K562 (cell line): ENCODE results near the gene DTNBP1. TPM values are rescaled to one million over a fixed set of nuclear protein-coding genes. Genes with fewer than 3 reads are reported as not detected.

ENCODE experiments used
- CEBPB ChIP-seq: fragments of 450-650 bp; IDR thresholded peaks from 2 replicates; pipeline ENCODE4 v1.6.1; 2016; ENCODE audit warnings: missing genetic modification characterization, missing compliant biosample characterization
- GATAD2A ChIP-seq: fragments of 450-650 bp; IDR thresholded peaks from 2 replicates; pipeline ENCODE4 v1.6.1; 2017
- LCOR ChIP-seq: sonication (generic); formaldehyde crosslinking; IDR thresholded peaks from 2 replicates; pipeline ENCODE4 v1.8.0; 2022; ENCODE audit warnings: mild to moderate bottlenecking, missing genetic modification reagents
- NCOA1 ChIP-seq: fragments of 450-650 bp; IDR thresholded peaks from 2 replicates; pipeline ENCODE4 v1.6.1; 2016; ENCODE audit warnings: low read depth
- NELFE ChIP-seq: IDR thresholded peaks from 2 replicates; pipeline ENCODE4 v1.6.1; 2011; ENCODE audit warnings: mild to moderate bottlenecking; ENCODE audit not compliant: insufficient read depth, insufficient read length
- NR4A1 ChIP-seq, 2 experiments: fragments of 250-450 bp in 1 of 2; fragments of 450-650 bp in 1 of 2; sonication (Bioruptor Pico) in 1 of 2; IDR thresholded peaks; 2 replicates each; pipeline versions ENCODE4 v1.4.0 to v1.6.1; 2016 to 2020; ENCODE audit warnings: mild to moderate bottlenecking in 2 of 2, missing compliant biosample characterization in 1 of 2, missing genetic modification characterization in 1 of 2, moderate library complexity in 1 of 2
- POLR2AphosphoS2 ChIP-seq: IDR thresholded peaks from 2 replicates; pipeline ENCODE4 v1.6.1; 2012; ENCODE audit warnings: low read length, improper control_type of control experiment
- RBM34 ChIP-seq: fragments of 200-400 bp; formaldehyde crosslinking; IDR thresholded peaks from 2 replicates; pipeline ENCODE4 v1.6.1; 2018; ENCODE audit warnings: low read length, borderline replicate concordance; ENCODE audit not compliant: insufficient read depth
- SRSF7 ChIP-seq: fragments of 200-400 bp; formaldehyde crosslinking; optimal IDR thresholded peaks from 2 replicates; pipeline ENCODE3; 2017; ENCODE audit warnings: mild to moderate bottlenecking, low read depth, low read length
- ZBED1 ChIP-seq: IDR thresholded peaks from 2 replicates; pipeline ENCODE4 v1.6.1; 2014
- ZNF444 ChIP-seq: fragments of 250-450 bp; sonication (Bioruptor Pico); IDR thresholded peaks from 2 replicates; pipeline ENCODE4 v1.4.0; 2020; ENCODE audit warnings: mild to moderate bottlenecking, moderate library complexity
- polyA plus RNA-seq, 8 experiments: library from polyadenylated mRNA; depleted of rRNA in 4 of 8; stranded (reverse) in 5 of 8; unstranded in 3 of 8; fragments of >200 nt; fragmentation: Nextera tagmentation in 2 of 8; fragmentation: Illumina TruSeq in 1 of 8; extraction: Ambion mirVana in 2 of 8; extraction: Trizol in 1 of 8; gene quantifications; 2 replicates each; pipeline versions ENCODE4 v1.2.1 to v1.2.3, GENCODE V29; 2011 to 2014; ENCODE audit warnings: inconsistent platforms in 1 of 8, missing spikeins in 1 of 8
- total RNA-seq, 7 experiments: library from RNA; depleted of rRNA in 6 of 7; stranded (reverse); fragments of >200 nt in 6 of 7; fragmentation: Illumina TruSeq in 2 of 7; extraction: Trizol in 2 of 7; gene quantifications; 2 replicates each; pipeline versions ENCODE4 v1.2.1 to v1.2.3, GENCODE V29; 2011 to 2021; ENCODE audit warnings: low replicate concordance in 1 of 7
- TF ChIP-seq, protein P1 (sequence below): fragments of 450-650 bp; IDR thresholded peaks from 2 replicates; pipeline ENCODE4 v1.6.1; 2014; ENCODE audit warnings: low read depth, mild to moderate bottlenecking, moderate library complexity, borderline replicate concordance
- TF ChIP-seq, protein P2 (sequence below): fragments of 450-650 bp; conservative IDR thresholded peaks from 2 replicates; pipeline ENCODE4 v1.6.1; 2016; ENCODE audit warnings: missing genetic modification characterization, low read depth, mild to moderate bottlenecking, missing compliant biosample characterization, moderate library complexity
- TF ChIP-seq, protein P3 (sequence below): fragments of 250-450 bp; sonication (Bioruptor Pico); IDR thresholded peaks from 2 replicates; pipeline ENCODE4 v1.4.0; 2020
- TF ChIP-seq, protein P4 (sequence below): fragments of 450-650 bp; formaldehyde crosslinking; conservative IDR thresholded peaks from 2 replicates; pipeline ENCODE4 v1.4.0; 2022; ENCODE audit warnings: mild to moderate bottlenecking, missing genetic modification characterization

The DTNBP1 gene
- total and polyA plus RNA-seq, 9 of the 15 experiments (the other 6 are each of a cell fraction or from before 2014, with no cell fraction given), result 16.7 to 54.5 (median 21.4) TPM

DNA sequence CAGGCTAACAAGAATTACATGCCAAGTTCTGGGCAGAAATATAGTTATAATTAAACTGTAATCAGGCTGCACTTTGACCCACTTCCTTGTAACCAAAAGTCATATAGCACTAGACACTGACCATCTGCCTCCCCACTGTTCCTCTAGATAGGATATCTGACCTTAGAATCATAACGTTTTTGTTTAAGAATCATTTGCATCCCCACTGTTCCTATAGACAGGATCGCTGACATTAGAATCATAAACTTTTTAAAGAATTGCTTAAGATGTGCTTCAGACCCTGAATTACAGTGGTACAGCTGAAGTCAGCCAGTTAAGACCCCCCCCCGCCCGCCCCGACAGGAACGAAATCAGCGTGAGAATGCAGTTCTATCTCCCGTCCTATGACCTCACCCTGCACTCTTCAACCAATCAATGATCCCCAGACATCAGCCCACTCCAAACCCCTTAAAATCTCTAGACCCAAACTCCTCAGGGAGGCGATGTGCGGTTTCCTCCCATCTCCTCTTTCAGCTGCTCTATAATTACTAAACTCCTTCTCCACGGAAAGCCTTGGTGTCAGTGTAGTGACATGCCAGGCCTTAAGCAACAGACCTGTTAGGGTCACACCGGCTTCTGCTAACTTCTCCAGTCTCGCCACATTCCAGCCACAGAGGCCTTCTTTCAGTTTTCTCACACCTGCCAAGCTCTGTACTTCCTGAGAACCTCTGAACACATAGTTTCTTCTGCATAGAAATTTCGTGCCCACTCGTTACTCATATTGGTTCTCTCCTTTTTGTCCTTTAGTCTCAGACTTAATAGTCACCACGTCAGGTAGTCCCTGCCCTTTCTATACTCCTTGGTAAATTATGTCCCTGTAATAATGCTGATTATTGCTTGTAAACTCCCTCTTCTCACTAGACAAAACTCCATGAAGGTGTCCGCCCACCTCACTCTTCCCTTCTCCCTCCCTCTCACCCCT is 93.5 kb downstream of the DTNBP1 start (continued):
- TF ChIP-seq, protein P1, sequence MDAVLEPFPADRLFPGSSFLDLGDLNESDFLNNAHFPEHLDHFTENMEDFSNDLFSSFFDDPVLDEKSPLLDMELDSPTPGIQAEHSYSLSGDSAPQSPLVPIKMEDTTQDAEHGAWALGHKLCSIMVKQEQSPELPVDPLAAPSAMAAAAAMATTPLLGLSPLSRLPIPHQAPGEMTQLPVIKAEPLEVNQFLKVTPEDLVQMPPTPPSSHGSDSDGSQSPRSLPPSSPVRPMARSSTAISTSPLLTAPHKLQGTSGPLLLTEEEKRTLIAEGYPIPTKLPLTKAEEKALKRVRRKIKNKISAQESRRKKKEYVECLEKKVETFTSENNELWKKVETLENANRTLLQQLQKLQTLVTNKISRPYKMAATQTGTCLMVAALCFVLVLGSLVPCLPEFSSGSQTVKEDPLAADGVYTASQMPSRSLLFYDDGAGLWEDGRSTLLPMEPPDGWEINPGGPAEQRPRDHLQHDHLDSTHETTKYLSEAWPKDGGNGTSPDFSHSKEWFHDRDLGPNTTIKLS, result no peak
- TF ChIP-seq SRSF7 (no peak), RBM34 (no peak), POLR2AphosphoS2 (no peak), GATAD2A (peak; percentile 43; the same call in 1 of the 2 replicates), NCOA1 (no peak), NELFE (no peak), LCOR (CRISPR knock-in tag) (peak; percentile 83; the same call in 1 of the 2 replicates), ZBED1 (no peak; the same call in 1 of the 2 replicates), ZNF444 (CRISPR knock-in tag) (no peak), NR4A1 (CRISPR knock-in tag; IDR thresholded peaks at IDR 0.05) (no peak), NR4A1 (tag; IDR thresholded peaks at IDR 0.05) (0 out of 2 replicates have a peak, but pooled peaks have one; percentile 20), CEBPB (tag) (peak; percentile 53)
- TF ChIP-seq, protein P2, sequence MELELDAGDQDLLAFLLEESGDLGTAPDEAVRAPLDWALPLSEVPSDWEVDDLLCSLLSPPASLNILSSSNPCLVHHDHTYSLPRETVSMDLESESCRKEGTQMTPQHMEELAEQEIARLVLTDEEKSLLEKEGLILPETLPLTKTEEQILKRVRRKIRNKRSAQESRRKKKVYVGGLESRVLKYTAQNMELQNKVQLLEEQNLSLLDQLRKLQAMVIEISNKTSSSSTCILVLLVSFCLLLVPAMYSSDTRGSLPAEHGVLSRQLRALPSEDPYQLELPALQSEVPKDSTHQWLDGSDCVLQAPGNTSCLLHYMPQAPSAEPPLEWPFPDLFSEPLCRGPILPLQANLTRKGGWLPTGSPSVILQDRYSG, result peak; percentile 79
- TF ChIP-seq, protein P3, sequence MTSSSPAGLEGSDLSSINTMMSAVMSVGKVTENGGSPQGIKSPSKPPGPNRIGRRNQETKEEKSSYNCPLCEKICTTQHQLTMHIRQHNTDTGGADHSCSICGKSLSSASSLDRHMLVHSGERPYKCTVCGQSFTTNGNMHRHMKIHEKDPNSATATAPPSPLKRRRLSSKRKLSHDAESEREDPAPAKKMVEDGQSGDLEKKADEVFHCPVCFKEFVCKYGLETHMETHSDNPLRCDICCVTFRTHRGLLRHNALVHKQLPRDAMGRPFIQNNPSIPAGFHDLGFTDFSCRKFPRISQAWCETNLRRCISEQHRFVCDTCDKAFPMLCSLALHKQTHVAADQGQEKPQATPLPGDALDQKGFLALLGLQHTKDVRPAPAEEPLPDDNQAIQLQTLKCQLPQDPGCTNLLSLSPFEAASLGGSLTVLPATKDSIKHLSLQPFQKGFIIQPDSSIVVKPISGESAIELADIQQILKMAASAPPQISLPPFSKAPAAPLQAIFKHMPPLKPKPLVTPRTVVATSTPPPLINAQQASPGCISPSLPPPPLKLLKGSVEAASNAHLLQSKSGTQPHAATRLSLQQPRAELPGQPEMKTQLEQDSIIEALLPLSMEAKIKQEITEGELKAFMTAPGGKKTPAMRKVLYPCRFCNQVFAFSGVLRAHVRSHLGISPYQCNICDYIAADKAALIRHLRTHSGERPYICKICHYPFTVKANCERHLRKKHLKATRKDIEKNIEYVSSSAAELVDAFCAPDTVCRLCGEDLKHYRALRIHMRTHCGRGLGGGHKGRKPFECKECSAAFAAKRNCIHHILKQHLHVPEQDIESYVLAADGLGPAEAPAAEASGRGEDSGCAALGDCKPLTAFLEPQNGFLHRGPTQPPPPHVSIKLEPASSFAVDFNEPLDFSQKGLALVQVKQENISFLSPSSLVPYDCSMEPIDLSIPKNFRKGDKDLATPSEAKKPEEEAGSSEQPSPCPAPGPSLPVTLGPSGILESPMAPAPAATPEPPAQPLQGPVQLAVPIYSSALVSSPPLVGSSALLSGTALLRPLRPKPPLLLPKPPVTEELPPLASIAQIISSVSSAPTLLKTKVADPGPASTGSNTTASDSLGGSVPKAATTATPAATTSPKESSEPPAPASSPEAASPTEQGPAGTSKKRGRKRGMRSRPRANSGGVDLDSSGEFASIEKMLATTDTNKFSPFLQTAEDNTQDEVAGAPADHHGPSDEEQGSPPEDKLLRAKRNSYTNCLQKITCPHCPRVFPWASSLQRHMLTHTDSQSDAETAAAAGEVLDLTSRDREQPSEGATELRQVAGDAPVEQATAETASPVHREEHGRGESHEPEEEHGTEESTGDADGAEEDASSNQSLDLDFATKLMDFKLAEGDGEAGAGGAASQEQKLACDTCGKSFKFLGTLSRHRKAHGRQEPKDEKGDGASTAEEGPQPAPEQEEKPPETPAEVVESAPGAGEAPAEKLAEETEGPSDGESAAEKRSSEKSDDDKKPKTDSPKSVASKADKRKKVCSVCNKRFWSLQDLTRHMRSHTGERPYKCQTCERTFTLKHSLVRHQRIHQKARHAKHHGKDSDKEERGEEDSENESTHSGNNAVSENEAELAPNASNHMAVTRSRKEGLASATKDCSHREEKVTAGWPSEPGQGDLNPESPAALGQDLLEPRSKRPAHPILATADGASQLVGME, result peak; percentile 23; the same call in 1 of the 2 replicates
- TF ChIP-seq, protein P4, sequence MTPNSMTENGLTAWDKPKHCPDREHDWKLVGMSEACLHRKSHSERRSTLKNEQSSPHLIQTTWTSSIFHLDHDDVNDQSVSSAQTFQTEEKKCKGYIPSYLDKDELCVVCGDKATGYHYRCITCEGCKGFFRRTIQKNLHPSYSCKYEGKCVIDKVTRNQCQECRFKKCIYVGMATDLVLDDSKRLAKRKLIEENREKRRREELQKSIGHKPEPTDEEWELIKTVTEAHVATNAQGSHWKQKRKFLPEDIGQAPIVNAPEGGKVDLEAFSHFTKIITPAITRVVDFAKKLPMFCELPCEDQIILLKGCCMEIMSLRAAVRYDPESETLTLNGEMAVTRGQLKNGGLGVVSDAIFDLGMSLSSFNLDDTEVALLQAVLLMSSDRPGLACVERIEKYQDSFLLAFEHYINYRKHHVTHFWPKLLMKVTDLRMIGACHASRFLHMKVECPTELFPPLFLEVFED, result no peak
